ENCODE data around the gene NXPE4. TPM values are rescaled to one million over a fixed set of nuclear protein-coding genes. Genes with fewer than 3 reads are reported as not detected.
"Not testable (repeated sequence)": the region's sequence is repeated elsewhere in the genome, so short reads cannot be mapped to it uniquely, and the experiment has no call there.

Gene NXPE4
- total and polyA plus RNA-seq, 5 donors: not detected

DNA sequence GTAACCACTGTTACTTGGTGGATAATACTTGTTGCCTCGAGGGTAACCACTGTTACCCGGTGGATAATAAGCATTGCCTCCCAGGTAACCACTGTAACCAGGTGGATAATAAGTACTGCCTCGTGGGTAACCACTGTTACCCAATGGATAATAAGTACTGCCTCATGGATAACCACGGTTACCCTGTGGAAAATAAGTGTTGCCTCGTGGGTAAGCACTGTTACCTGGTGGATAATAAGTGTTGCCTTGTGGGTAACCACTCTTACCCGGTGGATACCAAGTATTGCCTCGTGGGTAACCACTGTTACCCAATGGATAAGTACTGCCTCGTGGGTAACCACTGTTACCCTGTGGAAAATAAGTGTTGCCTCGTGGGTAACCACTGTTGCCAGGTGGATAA lies 13.0 kb upstream of the NXPE4 start:
- H3K27ac ChIP-seq (ENCODE audit: low read length); ATAC-seq; H3K9me3 ChIP-seq (ENCODE audit: control insufficient read depth, low read length); H3K4me3 ChIP-seq (ENCODE audit: low read length); H3K27me3 ChIP-seq (ENCODE audit: control insufficient read depth, insufficient read depth); DNase-seq; H3K4me1 ChIP-seq (ENCODE audit: control insufficient read depth, insufficient read depth, low read length); intact Hi-C loops (cut with DNase I): not testable (repeated sequence)
- WGBS: 84% methylated on average over 9 of the region's 9 CpGs

DNA sequence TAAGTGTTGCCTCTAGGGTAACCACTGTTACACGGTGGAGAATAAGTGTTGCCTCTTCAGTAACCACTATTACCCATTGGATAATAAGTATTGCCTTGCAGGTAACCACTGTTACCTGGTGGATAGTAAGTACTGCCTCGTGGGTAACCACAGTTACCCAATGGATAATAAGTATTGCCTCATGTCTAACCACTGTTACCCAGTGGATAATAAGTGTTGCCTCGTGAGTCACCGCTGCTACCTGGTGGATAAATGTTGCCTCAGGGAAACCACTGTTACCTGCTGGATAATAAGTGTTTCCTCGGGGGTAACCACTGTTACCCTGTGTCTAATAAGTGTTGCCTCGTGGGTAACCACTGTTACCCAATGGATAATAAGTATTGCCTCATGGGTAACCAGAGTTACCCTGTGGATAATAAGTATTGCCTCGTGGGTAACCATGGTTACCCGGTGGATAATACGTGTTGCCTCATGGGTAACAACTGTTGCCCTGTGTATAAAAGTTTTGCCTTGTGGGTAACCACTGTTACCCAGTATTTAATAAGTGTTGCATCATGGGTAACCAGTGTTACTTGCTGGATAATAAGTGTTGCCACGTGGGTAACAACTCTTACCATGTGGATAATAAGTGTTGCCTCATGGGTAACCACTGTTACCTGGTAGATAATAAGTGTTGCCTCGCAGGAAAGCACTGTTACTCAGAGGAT lies 12.3 kb upstream of the NXPE4 start:
- ATAC-seq (no peak), DNase-seq (no peak)
- intact Hi-C loops (cut with DNase I): no loop called here
- no peaks in the 10 kb centered on the region for H3K9me3 ChIP-seq (ENCODE audit: control insufficient read depth, low read length)
- no peak overlapping the region for H3K4me3 ChIP-seq (ENCODE audit: low read length)
- no peaks in the 10 kb centered on the region for H3K27me3 ChIP-seq (ENCODE audit: control insufficient read depth, insufficient read depth)
- no peaks in the 10 kb centered on the region for H3K4me1 ChIP-seq (ENCODE audit: control insufficient read depth, insufficient read depth, low read length)
- H3K27ac ChIP-seq (ENCODE audit: low read length): no peak overlapping the region
- whole genome bisulfite sequencing: 84% methylated on average over 11 of the region's 11 CpGs

DNA sequence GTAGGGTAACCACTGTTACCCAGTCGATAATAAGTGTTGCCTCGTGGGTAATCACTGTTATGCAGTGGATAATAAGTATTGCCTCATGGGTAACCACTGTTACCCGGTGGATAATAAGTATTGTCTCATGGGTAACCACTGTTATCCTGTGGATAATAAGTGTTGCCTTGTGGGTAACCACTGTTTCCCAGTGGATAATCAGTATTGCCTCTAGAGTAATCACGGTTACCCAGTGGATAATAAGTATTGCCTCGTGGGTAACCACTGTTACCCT lies 11.2 kb upstream of the NXPE4 start:
- intact Hi-C loops (cut with DNase I); H3K4me1 ChIP-seq (ENCODE audit: control insufficient read depth, insufficient read depth, low read length); ATAC-seq; DNase-seq; H3K9me3 ChIP-seq (ENCODE audit: control insufficient read depth, low read length); H3K27ac ChIP-seq (ENCODE audit: low read length); H3K4me3 ChIP-seq (ENCODE audit: low read length); H3K27me3 ChIP-seq (ENCODE audit: control insufficient read depth, insufficient read depth): not testable (repeated sequence)
- 89% methylated on average over 5 of the region's 5 CpGs for WGBS

DNA sequence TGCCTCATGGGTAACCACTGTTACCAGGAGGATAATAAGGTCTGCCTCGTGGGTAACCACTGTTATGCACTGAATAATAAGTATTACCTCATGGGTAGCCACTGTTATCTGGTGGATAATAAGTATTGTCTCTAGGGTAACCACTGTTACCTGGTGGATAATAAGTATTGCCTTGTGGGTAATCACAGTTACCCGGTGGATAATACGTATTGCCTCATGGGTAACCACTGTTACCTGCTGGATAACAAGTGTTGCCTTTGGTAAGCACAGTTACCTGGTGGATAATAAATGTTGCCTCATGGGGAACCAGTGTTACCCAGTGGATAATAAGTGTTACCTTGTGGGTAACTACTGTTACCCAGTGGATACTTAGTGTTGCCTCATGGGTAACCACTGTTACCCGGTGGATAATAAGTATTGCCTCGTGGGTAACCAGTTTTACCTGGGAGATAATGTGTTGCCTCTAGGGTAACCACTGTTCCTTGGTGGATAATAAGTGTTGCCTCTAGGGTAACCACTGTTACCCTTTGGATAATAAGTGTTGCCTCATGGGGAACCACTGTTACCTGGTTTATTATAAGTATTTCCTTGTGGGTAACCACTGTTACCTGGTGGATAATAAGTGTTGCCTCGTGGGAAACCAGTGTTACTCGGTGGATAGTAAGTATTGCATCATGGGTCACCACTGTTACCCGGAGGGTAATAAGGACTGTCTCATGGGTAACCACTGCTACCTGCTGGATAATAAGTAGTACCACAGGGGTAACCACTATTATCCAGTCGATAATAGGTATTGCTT lies 10.6 kb upstream of the NXPE4 start:
- H3K4me1 ChIP-seq (ENCODE audit: control insufficient read depth, insufficient read depth, low read length): no peaks in the 10 kb centered on the region
- DNase-seq (no peak), ATAC-seq (no peak)
- no peak overlapping the region for H3K27ac ChIP-seq (ENCODE audit: low read length)
- intact Hi-C loops (cut with DNase I): no loop called here
- 89% methylated on average over 9 of the region's 9 CpGs for WGBS
- no peak overlapping the region for H3K4me3 ChIP-seq (ENCODE audit: low read length)
- no peaks in the 10 kb centered on the region for H3K27me3 ChIP-seq (ENCODE audit: control insufficient read depth, insufficient read depth)
- H3K9me3 ChIP-seq (ENCODE audit: control insufficient read depth, low read length): no peaks in the 10 kb centered on the region

DNA sequence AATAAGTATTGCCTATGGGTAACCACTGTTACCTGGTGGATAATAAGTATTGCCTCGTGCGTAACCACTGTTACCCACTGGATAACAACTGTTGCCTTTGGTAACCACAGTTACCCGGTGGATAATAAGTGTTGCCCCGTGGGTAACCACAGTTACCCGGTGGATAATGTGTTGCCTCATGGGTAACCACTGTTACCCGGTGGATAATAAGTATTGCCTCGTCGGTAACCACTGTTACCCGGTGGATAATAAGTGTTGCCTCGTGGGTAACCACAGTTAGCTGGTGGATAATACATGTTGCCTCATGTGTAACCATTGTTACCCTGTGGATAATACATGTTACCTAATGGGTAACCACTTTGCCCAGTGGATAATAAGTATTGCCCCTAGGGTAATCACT lies 9.8 kb upstream of the NXPE4 start:
- H3K27ac ChIP-seq (ENCODE audit: low read length): no peak overlapping the region
- WGBS: 89% methylated on average over 10 of the region's 10 CpGs
- H3K4me3 ChIP-seq (ENCODE audit: low read length): no peak overlapping the region
- intact Hi-C loops (cut with DNase I): no loop called here
- no peaks in the 10 kb centered on the region for H3K9me3 ChIP-seq (ENCODE audit: control insufficient read depth, low read length)
- DNase-seq: no peak
- no peak for ATAC-seq
- no peaks in the 10 kb centered on the region for H3K4me1 ChIP-seq (ENCODE audit: control insufficient read depth, insufficient read depth, low read length)
- H3K27me3 ChIP-seq (ENCODE audit: control insufficient read depth, insufficient read depth): no peaks in the 10 kb centered on the region

DNA sequence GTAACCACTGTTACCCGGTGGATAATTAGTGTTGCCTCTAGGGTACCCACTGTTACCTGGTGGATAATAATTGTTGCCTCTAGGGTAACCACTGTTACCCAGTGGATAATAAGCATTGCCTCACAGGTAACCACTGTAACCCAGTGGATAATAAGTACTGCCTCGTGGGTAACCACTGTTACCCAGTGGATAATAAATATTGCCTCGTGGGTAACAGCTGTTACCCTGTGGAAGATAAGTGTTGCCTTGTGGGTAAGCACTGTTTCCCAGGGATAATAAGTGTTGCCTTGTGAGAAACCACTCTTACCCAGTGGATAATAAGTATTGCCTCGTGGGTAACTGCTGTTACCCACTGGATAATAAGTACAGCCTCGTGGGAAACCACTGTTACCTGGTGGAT lies 9.3 kb upstream of the NXPE4 start:
- Histone ChIP-seq H3K4me3 (ENCODE audit: low read length) (no peak overlapping the region), H3K9me3 (ENCODE audit: control insufficient read depth, low read length) (no peaks in the 10 kb centered on the region), H3K27me3 (ENCODE audit: control insufficient read depth, insufficient read depth) (no peaks in the 10 kb centered on the region), H3K27ac (ENCODE audit: low read length) (no peak overlapping the region), H3K4me1 (ENCODE audit: control insufficient read depth, insufficient read depth, low read length) (no peaks in the 10 kb centered on the region)
- 78% methylated on average over 5 of the region's 5 CpGs for WGBS
- intact Hi-C loops (cut with DNase I): no loop called here
- no peak for DNase-seq
- ATAC-seq: no peak

DNA sequence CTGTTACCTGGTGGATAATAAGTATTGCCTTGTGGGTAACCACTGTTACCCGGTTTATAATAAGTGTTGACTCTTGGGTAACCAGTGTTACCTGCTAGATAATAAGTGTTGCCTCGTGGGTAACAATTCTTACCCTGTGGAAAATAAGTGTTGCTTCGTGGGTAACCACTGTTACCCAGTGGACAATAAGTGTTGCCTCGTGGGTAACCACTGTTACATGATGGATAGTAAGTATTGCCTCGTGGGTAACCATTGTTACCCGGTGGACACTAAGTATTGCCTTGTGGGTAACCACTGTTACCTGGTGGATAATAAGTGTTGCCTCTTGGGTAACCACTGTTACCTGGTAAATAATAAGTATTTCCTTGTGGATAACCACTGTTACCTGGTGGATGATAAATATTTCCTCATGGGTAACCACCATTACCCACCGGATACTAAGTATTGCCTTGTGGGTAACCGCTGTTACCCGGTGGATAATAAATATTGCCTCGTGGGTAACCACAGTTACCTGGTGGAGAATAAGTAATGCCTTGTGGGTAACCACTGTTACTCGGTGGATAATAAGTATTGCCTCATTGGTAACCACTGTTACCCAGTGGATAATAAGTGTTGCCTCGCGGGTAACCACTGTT lies 8.7 kb upstream of the NXPE4 start:
- DNase-seq: no peak
- WGBS: 89% methylated on average over 13 of the region's 13 CpGs
- Histone ChIP-seq H3K4me3 (ENCODE audit: low read length) (no peak overlapping the region), H3K27me3 (ENCODE audit: control insufficient read depth, insufficient read depth) (no peaks in the 10 kb centered on the region), H3K4me1 (ENCODE audit: control insufficient read depth, insufficient read depth, low read length) (no peaks in the 10 kb centered on the region), H3K27ac (ENCODE audit: low read length) (no peak overlapping the region), H3K9me3 (ENCODE audit: control insufficient read depth, low read length) (no peaks in the 10 kb centered on the region)
- no peak for ATAC-seq
- intact Hi-C loops (cut with DNase I): no loop called here

DNA sequence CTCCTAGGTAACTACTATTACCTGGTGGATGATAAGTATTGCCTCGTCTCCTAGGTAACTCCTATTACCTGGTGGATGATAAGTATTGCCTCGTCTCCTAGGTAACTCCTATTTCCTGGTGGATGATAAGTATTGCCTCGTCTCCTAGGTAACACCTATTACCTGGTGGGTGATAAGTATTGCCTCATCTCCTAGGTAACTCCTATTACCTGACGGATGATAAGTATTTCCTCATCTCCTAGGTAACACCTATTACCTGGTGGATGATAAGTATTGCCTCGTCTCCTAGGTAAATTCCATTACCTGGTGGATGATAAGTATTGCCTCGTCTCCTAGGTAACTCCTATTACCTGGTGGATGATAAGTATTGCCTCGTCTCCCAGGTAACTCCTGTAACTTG lies 7.6 kb upstream of the NXPE4 start:
- H3K27ac ChIP-seq (ENCODE audit: low read length); DNase-seq; intact Hi-C loops (cut with DNase I); ATAC-seq; H3K4me3 ChIP-seq (ENCODE audit: low read length); H3K9me3 ChIP-seq (ENCODE audit: control insufficient read depth, low read length); H3K4me1 ChIP-seq (ENCODE audit: control insufficient read depth, insufficient read depth, low read length); H3K27me3 ChIP-seq (ENCODE audit: control insufficient read depth, insufficient read depth): not testable (repeated sequence)
- 91% methylated on average over 7 of the region's 7 CpGs for WGBS

DNA sequence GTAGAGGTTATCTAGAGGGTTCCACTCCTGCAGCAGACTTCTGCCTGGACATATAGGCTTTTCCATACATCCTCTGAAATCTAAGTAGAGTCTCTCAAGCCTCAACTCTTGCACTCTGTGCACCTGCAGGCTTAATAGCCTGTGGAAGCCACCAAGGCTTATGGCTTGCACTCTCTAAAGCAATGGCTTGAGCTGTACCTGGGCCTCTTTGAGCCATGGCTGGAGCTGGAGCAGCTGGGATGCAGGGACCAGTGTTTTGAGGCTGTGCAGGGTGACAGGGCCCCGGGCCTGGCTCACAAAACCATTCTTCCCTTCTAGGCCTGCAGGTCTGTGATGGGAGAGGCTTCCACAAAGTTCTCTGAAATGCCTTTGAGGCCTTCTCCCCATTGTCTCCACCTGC lies 2.9 kb upstream of the NXPE4 start:
- Histone ChIP-seq H3K27ac (ENCODE audit: low read length) (no peak overlapping the region), H3K27me3 (ENCODE audit: control insufficient read depth, insufficient read depth) (no peaks in the 10 kb centered on the region), H3K4me1 (ENCODE audit: control insufficient read depth, insufficient read depth, low read length) (no peaks in the 10 kb centered on the region), H3K4me3 (ENCODE audit: low read length) (no peak overlapping the region), H3K9me3 (ENCODE audit: control insufficient read depth, low read length) (no peaks in the 10 kb centered on the region)
- intact Hi-C loops (cut with DNase I): no loop called here
- ATAC-seq (no peak), DNase-seq (no peak)
- 77% methylated on average over 1 of the region's 1 CpG for WGBS

DNA sequence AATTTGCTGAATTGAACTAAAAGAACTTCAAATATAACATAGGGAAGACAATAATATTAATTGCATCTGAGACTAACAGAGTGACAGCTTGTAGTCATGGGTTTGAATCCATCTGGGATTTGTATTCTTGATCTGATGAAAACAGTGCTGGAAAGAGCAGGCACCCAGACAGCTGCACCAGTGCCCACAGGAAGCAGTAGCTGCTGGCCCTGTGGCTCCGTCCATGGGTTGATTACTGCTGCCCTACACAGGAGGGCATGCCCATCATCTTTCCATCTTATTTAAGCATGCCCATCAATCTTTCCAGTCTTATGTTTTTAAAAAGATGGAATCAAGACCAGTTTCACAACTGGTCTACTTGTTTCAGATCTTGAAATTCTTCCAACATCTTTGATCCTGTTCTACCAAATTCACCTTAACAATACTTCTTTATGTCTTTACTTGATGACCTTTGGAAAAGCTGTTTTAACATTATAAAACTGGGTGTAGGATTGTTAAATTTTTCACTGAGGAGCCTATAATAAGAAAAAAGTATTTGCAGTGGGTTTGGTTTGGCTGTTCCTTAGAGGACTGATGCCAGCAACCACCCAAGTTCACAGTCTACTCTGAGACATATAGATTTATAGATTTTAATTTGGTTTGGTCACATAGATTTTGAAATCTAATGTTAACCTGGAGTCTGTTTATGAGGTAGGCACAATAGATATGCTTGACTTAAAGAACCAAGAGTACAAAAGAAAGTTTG lies 761 bp upstream of the NXPE4 start:
- WGBS: 52% methylated on average over 1 of the region's 1 CpG

DNA sequence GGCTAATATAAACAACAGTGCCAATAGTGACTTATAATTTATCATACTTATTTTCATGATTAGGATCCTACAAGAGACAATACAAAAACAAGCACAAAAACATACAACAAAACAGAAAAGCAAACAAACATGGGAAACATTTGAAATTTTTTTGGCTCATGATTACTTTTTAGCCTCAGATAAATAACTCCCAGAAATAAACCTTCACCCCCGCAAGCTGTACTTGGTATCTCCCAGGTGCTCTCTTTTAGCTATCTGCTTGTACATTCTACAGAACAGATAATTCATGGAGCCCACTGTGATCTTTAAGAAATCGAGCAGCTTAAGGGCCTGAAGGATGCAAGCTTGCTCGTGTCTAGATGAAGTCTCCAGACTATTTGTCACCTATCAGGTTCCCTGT lies 883 bp downstream of the NXPE4 start:
- H3K9me3 ChIP-seq (ENCODE audit: control insufficient read depth, low read length): no peaks in the 10 kb centered on the region
- no peak overlapping the region for H3K4me3 ChIP-seq (ENCODE audit: low read length)
- H3K4me1 ChIP-seq (ENCODE audit: control insufficient read depth, insufficient read depth, low read length): no peaks in the 10 kb centered on the region
- no peak for DNase-seq
- WGBS: 69% methylated on average over 3 of the region's 3 CpGs
- no peaks in the 10 kb centered on the region for H3K27me3 ChIP-seq (ENCODE audit: control insufficient read depth, insufficient read depth)
- intact Hi-C loops (cut with DNase I): no loop called here
- ATAC-seq: no peak
- H3K27ac ChIP-seq (ENCODE audit: low read length): no peak overlapping the region

More for the DNA sequence above, 761 bp upstream of the NXPE4 start:
- H3K27me3 ChIP-seq (ENCODE audit: control insufficient read depth, insufficient read depth): no peaks in the 10 kb centered on the region
- intact Hi-C loops (cut with DNase I): no loop called here
- DNase-seq (no peak), ATAC-seq (no peak)
- no peak overlapping the region for H3K27ac ChIP-seq (ENCODE audit: low read length)
- no peaks in the 10 kb centered on the region for H3K9me3 ChIP-seq (ENCODE audit: control insufficient read depth, low read length)
- H3K4me3 ChIP-seq (ENCODE audit: low read length): no peak overlapping the region
- no peaks in the 10 kb centered on the region for H3K4me1 ChIP-seq (ENCODE audit: control insufficient read depth, insufficient read depth, low read length)

Measured in right cardiac atrium (tissue), 5 donors.